AG04450 (cell line): ENCODE data around the gene MPHOSPH9. TPM values are rescaled to one million over a fixed set of nuclear protein-coding genes. Genes with fewer than 3 reads are reported as not detected.

Experiments used
- CTCF ChIA-PET: fragments of 300-600, 350-600 bp; formaldehyde crosslinking; extraction: SDS; loops from one replicate; lab custom pipeline; 2022; ENCODE audit warnings: antibody characterized with exemption, inconsistent platforms; lab: Charles Lee
- POLR2A ChIA-PET: fragments of 350-600 bp; formaldehyde crosslinking; extraction: SDS; loops from one replicate; lab custom pipeline; 2021; ENCODE audit warnings: antibody characterized with exemption, inconsistent platforms; lab: Yijun Ruan, JAX
- DNase-seq: peaks from one replicate; pipeline ENCODE4 v3.0.0-alpha.2; 2011; ENCODE audit warnings: low read depth, low spot score
- H3K27ac ChIP-seq: one replicate; pipeline ENCODE4 v1.5.1; 2012; ENCODE audit warnings: low read depth, low read length, control low read depth
- H3K27me3 ChIP-seq: one replicate; pipeline ENCODE4 v1.6.0; 2012; ENCODE audit warnings: low read length; ENCODE audit not compliant: control insufficient read depth, insufficient read depth
- H3K4me3 ChIP-seq: 2 replicates; pipeline ENCODE4 v1.5.1; 2011; ENCODE audit warnings: mild to moderate bottlenecking, low read depth, low read length, control low read depth
- H3K9me3 ChIP-seq: 2 replicates; pipeline ENCODE4 v1.5.1; 2012; ENCODE audit warnings: low read length; ENCODE audit not compliant: control insufficient read depth, insufficient read depth
- CTCF ChIP-seq: IDR thresholded peaks from 2 replicates; pipeline ENCODE4 v1.5.1; 2011; ENCODE audit warnings: low read depth, low read length, control low read depth, inconsistent platforms
- polyA plus RNA-seq: library from polyadenylated mRNA; depleted of rRNA; stranded (reverse); fragments of >200 nt; gene quantifications from 2 replicates; pipeline ENCODE4 v1.2.3, GENCODE V29; 2011

MPHOSPH9 gene
- polyA plus RNA-seq, 1 experiment, result 20.3 TPM

DNA sequence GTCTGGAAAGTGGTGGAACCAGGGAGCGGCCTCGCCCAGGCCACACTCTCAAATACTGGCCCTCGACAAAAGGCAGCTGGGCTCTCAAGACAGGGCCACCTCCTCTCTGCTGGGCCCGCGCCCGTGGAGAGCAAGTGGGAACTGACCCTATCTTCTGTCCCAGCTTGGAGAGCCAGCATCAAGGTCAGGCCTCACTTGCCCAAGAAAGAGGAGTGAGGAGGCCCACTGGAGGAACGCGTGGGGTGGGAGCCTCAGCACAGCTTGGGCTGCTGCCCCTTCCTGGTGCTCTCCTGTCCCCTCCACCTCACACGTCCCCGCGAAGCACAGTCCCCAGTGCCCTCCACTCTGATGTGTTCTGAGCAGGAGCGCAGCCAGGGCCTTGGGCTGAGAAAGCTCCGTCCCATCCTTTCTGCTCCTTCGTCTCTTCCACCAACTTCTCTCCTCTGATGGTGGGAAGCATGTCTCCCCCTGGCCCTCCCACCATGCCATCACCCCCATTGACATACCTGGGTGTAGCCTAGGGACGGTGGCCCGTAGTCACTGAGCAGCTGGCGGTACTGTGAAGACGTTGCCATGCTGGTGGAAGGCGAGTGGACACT lies 33.8 kb upstream of the MPHOSPH9 start:
- TF ChIP-seq CTCF, result no peak
- Histone ChIP-seq H3K9me3 (no peaks in the 10 kb centered on the region; the same call in 1 of the 2 replicates), H3K27me3 (no peaks in the 10 kb centered on the region), H3K27ac (no peak overlapping the region), H3K4me3 (no peak overlapping the region)
- ChIA-PET CTCF (no interaction called here), POLR2A (interaction anchor here (0.9 to 1.4 kb wide), 2 partner anchors 13 to 34 kb away, joined by 3 to 4 read pairs; partner anchors contain the start of genes MPHOSPH9 and MTRFR)
- no peak for DNase-seq

DNA sequence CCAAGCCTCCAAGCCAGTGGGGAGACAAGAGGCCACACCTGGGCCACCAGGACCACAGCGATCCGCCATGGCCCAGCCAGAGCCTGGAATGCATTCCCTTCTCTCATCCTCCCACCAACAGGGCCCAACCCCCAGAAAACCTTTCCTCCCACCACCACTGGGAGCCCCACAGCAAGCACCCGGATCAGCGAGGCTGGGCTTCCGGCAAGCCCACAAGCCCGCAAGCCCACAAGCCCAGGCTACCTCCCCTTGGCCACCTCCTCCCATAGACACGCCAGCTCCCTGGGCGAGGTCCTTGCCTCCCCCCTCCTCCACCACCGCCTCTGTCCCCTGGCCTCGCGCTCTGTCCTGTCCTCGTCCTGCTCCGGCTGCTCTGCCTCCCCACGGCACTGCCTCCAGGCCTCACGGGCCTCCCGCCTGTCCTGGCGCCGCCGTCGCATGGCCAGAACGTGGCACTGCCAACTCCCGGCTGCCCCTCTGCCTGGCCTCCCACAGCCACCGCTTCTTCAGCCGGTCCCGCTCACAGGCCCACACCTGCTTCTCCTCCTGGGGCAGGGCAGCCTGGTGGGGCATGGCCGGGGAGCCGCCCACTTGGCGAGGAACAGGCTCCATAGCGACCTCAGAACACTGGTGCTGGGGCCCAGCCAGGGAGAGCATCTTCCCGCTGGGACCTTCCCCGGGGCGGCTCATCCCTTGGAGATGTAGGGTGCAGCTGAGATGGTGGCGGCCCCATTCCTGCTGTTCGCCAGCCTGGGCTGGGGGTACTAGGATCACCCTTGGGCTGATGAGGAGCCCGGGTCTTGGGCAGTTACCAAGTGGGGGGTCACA lies 33.1 kb upstream of the MPHOSPH9 start:
- Histone ChIP-seq H3K9me3 (no peaks in the 10 kb centered on the region; the same call in 1 of the 2 replicates), H3K27me3 (no peaks in the 10 kb centered on the region), H3K27ac (no peak overlapping the region), H3K4me3 (no peak overlapping the region)
- ChIA-PET POLR2A (no interaction called here), CTCF (no interaction called here)
- TF ChIP-seq CTCF, result no peak
- no peak for DNase-seq

- TF ChIP-seq CTCF, result no peak
- Histone ChIP-seq H3K27ac (no peak overlapping the region), H3K4me3 (no peak overlapping the region), H3K9me3 (no peaks in the 10 kb centered on the region), H3K27me3 (no peaks in the 10 kb centered on the region)
- ChIA-PET CTCF (interaction anchor here (0.5 kb wide), 1 partner anchor 192 kb away, joined by 12 read pairs; no protein-coding TSS in a partner anchor), POLR2A (no interaction called here)
- no peak for DNase-seq
Measured at GRCh38 chr12:123264642-123265041, 31.7 kb upstream of the MPHOSPH9 start.

DNA sequence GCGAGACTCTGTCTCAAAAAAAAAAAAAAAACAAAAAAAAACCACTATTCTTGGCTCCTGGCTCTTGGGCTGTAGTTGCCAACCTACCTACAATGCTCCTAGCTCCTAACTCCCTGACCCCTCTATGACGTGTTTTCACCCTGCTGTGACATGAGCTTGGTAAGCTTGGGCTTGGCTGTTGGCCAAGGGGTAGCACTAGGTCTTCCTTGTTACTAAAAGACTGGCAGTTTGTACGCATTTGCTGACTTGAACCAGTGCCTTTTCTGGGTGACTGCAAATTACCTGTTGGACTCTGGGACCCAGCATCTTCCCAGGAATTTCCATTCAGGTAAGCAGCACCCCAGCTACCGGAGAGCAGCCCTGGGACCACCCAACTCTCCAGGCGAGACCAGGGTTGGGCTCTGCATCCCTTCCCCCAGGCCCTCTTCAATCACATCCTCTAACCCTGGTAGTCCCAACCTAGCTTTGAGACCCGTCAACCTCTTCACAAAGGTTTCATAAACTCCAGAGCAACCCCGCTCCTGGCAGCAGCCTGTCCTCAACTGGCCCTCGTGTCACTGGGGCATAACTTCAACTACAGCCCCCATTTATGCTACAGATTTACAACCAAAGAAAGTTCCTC lies 30.4 kb upstream of the MPHOSPH9 start:
- no peak overlapping the region for H3K4me3 ChIP-seq
- ChIA-PET CTCF (interaction anchor here (0.7 kb wide), 1 partner anchor 310 kb away, joined by 3 read pairs; no protein-coding TSS in a partner anchor), POLR2A (interaction anchor here (0.6 to 0.7 kb wide), 2 partner anchors 30 to 220 kb away, joined by 3 to 5 read pairs; partner anchors contain the start of genes MPHOSPH9 and MTRFR)
- no peaks in the 10 kb centered on the region for H3K9me3 ChIP-seq
- no peak overlapping the region for H3K27ac ChIP-seq
- DNase-seq, result no peak
- TF ChIP-seq CTCF, result no peak
- no peaks in the 10 kb centered on the region for H3K27me3 ChIP-seq
